Lung (tissue), 12 donors: ENCODE measurements around the gene SHISA3. TPM values are rescaled to one million over a fixed set of nuclear protein-coding genes. Genes with fewer than 3 reads are reported as not detected.
"Not testable (repeated sequence)": the region's sequence is repeated elsewhere in the genome, so short reads cannot be mapped to it uniquely, and the experiment has no call there.

Source experiments
- ATAC-seq: fragments of 200-7000 bp; cut with Tn5 transposase; one replicate; pipeline ENCODE4 v1.9.1; 2020; ENCODE audit warnings: moderate number of reproducible peaks; ENCODE audit not compliant: insufficient read depth, low FRiP score
- DNase-seq, 3 donors: peaks; one replicate each; pipeline ENCODE4 v3.0.0-alpha.2; 2013 to 2017
- H3K27ac ChIP-seq, 2 donors: one replicate each; pipeline ENCODE4 v1.5.1; 2013; ENCODE audit warnings: mild to moderate bottlenecking in 2 of 2, moderate library complexity in 2 of 2, control low read depth in 1 of 2, inconsistent platforms in 1 of 2, low read depth in 1 of 2, low read length in 1 of 2
- H3K27me3 ChIP-seq, 3 donors: one replicate each; pipeline ENCODE4 v1.5.1; 2013; ENCODE audit warnings: low read length in 2 of 3; ENCODE audit not compliant: control insufficient read depth in 3 of 3, insufficient read depth in 3 of 3
- H3K36me3 ChIP-seq, 4 donors: one replicate each; pipeline ENCODE4 v1.5.1; 2013; ENCODE audit warnings: low read length in 4 of 4, mild to moderate bottlenecking in 1 of 4, moderate library complexity in 1 of 4; ENCODE audit not compliant: control insufficient read depth in 4 of 4, insufficient read depth in 4 of 4
- H3K4me1 ChIP-seq, 5 donors: one replicate each; pipeline ENCODE4 v1.5.1; 2013; ENCODE audit warnings: low read length in 5 of 5, mild to moderate bottlenecking in 2 of 5, moderate library complexity in 1 of 5; ENCODE audit not compliant: control insufficient read depth in 5 of 5, insufficient read depth in 5 of 5
- H3K4me3 ChIP-seq: one replicate; pipeline ENCODE4 v1.5.1; 2013; ENCODE audit warnings: mild to moderate bottlenecking, control low read depth, moderate library complexity
- H3K9ac ChIP-seq, 2 donors: one replicate each; pipeline ENCODE4 v1.5.1; 2013; ENCODE audit warnings: low read length in 2 of 2, control low read depth in 1 of 2; ENCODE audit not compliant: insufficient read depth in 1 of 2
- H3K9me3 ChIP-seq, 4 donors: one replicate each; pipeline ENCODE4 v1.5.1; 2013; ENCODE audit warnings: low read length in 3 of 4, mild to moderate bottlenecking in 1 of 4, moderate library complexity in 1 of 4; ENCODE audit not compliant: control insufficient read depth in 4 of 4, insufficient read depth in 3 of 4
- CTCF ChIP-seq: IDR thresholded peaks from 2 replicates; pipeline ENCODE4 v1.5.1; 2012; ENCODE audit warnings: mild to moderate bottlenecking; ENCODE audit errors: control extremely low read depth, extremely low read depth
- WGBS, 2 donors: extraction: QIAGEN DNeasy Blood & Tissue Kit; methylation state at CpG; one replicate each; pipeline ENCODE4 v1.1.7; 2013; 5-methylcytosine and 5-hydroxymethylcytosine counted together
- polyA plus RNA-seq, 2 donors: library from polyadenylated mRNA; stranded (reverse); fragments of 200-250 nt; gene quantifications; one replicate each; pipeline ENCODE4 v1.2.1, GENCODE V29; 2013
- total RNA-seq, 2 donors: library from RNA; depleted of rRNA in 1 of 2; stranded (reverse); fragments of >200 nt in 1 of 2; gene quantifications; one replicate each; pipeline ENCODE4 v1.2.1, GENCODE V29; 2014 to 2021
- donor health status: control.
- donor health status: control.
- donor health status: Bipolar disorder and iron deficiency.
- donor health status: healthy.
- donor health status: DM: yes; HTN: yes; CAD: no.

SHISA3 gene
- total and polyA plus RNA-seq, 4 donors = 1.00 to 13.5 (median 2.0) TPM

DNA sequence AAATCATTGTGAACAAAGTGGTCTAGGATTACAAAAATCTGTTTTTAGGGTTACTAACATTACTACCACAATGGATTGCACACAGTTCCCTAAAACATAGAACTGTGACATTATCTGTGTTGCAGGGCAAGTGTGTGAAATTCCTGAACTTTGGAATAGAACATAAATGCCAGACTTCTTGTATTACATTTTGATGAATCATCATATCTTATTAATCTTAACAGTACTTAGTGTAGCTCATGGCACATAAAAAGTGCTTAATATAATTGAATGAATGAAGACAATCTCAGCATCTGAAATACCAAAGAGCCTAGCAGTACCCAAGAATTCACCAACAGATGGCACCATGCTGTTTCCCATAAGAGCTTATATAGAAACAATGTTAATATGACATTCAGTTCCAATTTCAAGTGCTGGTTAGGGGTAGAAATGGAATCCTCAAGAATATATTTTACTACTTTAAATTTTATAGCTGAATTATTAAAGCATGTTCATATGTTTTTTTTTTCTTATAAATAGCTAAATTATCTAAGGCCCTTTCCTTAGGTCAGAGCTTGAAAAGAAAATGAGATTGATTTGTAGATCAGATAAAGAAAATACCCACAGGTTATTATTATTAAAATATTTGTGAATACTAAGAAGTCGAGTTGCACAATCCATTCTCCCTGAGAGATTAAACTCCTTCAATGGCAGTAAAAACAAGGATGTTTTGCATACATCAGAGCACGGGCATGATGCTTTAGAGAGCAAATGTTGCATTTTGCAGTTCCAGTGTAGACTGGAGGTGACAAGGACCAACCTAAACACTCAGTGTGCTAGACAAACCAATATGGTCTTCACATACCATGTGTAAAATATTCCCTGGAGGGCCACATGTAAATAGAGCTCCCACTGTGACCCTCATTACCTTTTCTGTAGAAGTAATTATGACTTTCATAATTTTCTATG lies 25.7 kb upstream of the SHISA3 start:
- 53 to 64% methylated on average over 2 of the region's 2 CpGs for whole genome bisulfite sequencing, 2 donors
- Histone ChIP-seq H3K9me3 (no peaks in the 10 kb centered on the region), H3K4me3 (no peak overlapping the region), H3K4me1 (peaks cover 0 to 4% (median 0%) of the 10 kb centered on the region in 5 donors), H3K27ac (no peak overlapping the region), H3K9ac (no peak overlapping the region), H3K27me3 (no peaks in the 10 kb centered on the region), H3K36me3 (no peaks in the 10 kb centered on the region)
- no peak for TF ChIP-seq CTCF
- ATAC-seq (no peak), DNase-seq (peak; percentile 42 to 88 (median 80))

DNA sequence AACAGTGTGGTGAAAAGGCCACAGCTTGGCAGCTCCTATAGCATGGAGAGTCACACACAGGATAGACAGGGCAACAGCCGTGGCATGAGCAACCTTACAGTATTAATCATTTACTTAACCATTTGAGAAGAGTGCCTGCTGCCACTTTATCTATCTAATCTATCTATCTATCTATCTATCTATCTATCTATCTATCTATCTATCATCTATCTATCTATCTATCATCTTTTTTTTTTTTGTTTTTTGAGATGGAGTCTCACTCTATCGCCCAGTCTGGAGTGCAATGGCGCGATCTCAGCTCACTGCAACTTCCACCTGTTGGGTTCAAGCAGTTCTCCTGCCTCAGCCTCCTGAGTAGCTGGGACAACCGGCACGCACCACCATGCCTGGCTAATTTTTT lies 25.0 kb upstream of the SHISA3 start:
- not testable (repeated sequence) for H3K36me3 ChIP-seq, H3K4me3 ChIP-seq, H3K27ac ChIP-seq, H3K9me3 ChIP-seq, H3K27me3 ChIP-seq, H3K9ac ChIP-seq, ATAC-seq, DNase-seq, H3K4me1 ChIP-seq
- WGBS, 2 donors = 94 to 98% methylated on average over 6 of the region's 6 CpGs

DNA sequence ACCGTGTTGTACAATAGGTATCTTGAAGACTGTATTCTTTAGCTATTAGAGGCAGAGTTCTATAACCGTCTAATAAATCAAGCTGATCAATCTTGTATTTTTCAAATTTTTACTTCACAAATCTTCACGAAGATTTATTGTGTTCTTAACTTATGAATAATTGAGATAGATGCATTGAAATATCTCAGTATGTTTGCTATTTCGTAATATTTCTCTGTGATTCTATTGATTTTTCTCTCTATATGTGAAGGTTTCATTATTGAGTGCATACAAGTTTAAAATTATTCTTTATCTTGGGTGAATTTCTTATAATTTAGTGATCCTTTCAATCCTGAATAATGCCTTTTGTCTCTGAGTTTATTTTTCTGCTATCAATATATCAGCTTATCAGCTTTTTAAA lies 19.8 kb upstream of the SHISA3 start:
- no peak overlapping the region for H3K27ac ChIP-seq
- WGBS, 2 donors = 93 to 94% methylated on average over 4 of the region's 4 CpGs
- TF ChIP-seq CTCF = no peak

GRCh38 chr4:42381666-42382065 lies 15.6 kb upstream of the SHISA3 start:
- Histone ChIP-seq H3K9ac (no peak overlapping the region), H3K4me1 (peaks cover 0 to 8% (median 0%) of the 10 kb centered on the region in 5 donors), H3K4me3 (no peak overlapping the region), H3K27me3 (no peaks in the 10 kb centered on the region), H3K27ac (no peak overlapping the region), H3K36me3 (no peaks in the 10 kb centered on the region), H3K9me3 (no peaks in the 10 kb centered on the region)
- TF ChIP-seq CTCF = no peak
- DNase-seq (no peak), ATAC-seq (no peak)
- WGBS, 2 donors = 95 to 97% methylated on average over 2 of the region's 2 CpGs

More for the DNA sequence above, 19.8 kb upstream of the SHISA3 start:
- Histone ChIP-seq H3K27me3 (no peaks in the 10 kb centered on the region), H3K9me3 (no peaks in the 10 kb centered on the region), H3K36me3 (no peaks in the 10 kb centered on the region), H3K4me1 (no peaks in the 10 kb centered on the region), H3K9ac (no peak overlapping the region), H3K4me3 (no peak overlapping the region)
- DNase-seq (no peak), ATAC-seq (no peak)
